Measurements from ENCODE around the gene POU5F2. TPM values are rescaled to one million over a fixed set of nuclear protein-coding genes. Genes with fewer than 3 reads are reported as not detected.

POU5F2 gene, protein sequence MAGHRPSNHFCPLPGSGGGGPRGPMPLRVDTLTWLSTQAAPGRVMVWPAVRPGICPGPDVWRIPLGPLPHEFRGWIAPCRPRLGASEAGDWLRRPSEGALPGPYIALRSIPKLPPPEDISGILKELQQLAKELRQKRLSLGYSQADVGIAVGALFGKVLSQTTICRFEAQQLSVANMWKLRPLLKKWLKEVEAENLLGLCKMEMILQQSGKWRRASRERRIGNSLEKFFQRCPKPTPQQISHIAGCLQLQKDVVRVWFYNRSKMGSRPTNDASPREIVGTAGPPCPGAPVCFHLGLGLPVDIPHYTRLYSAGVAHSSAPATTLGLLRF
- 0.53 and 0.99 TPM in 2 replicates for total RNA-seq

DNA sequence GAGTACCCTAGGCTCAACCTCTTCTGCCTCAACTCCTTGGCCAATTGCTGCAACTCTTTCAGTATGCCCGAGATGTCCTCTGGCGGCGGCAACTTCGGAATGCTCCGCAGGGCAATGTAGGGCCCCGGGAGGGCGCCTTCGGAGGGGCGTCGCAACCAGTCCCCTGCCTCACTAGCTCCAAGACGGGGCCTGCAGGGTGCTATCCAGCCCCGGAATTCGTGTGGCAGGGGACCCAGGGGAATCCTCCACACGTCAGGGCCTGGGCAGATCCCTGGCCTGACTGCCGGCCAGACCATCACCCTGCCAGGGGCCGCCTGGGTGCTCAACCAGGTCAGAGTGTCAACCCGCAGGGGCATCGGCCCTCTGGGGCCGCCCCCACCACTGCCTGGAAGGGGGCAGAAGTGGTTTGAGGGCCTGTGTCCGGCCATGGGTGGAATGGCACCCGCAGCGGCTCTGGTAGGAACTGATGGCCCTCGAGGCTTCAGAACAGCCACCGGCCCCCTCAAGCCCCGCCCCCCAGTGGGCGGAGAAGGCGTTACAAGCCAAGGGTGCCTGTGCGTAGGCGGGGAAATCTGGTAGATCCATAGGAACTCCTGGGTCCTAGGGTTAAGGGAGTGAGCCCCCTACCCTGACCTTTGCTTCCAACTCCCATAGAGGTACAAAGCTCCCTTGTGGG is at the start of gene POU5F2:
POU5F2 (minus strand) TSS at position 465 of the 676 bp plus-strand sequence; CDS start at position 428, 37 bp downstream.

Other genes with a start within 250 kb of the POU5F2 start
- gene NR2F1-AS1, start 160.4 kb downstream of the POU5F2 start, total RNA-seq, result 9.8 and 14.6 TPM in 2 replicates
- gene NR2F1, start 158.4 kb downstream of the POU5F2 start, total RNA-seq, result 4.8 and 5.2 TPM in 2 replicates